Muscle layer of colon (tissue), 2 donors: Measurements from ENCODE around the gene GNE.
"Not testable (repeated sequence)": the region's sequence is repeated elsewhere in the genome, so short reads cannot be mapped to it uniquely, and the experiment has no call there.

Source experiments
- H3K27ac ChIP-seq: one replicate; pipeline ENCODE4 v1.7.0; 2013; ENCODE audit warnings: low read depth, mild to moderate bottlenecking, low read length, moderate library complexity
- H3K27me3 ChIP-seq, 2 donors: one replicate each; pipeline ENCODE4 v1.7.0; 2013; ENCODE audit warnings: low read length in 2 of 2, mild to moderate bottlenecking in 2 of 2; ENCODE audit not compliant: insufficient read depth in 2 of 2, control insufficient read depth in 1 of 2
- H3K36me3 ChIP-seq: one replicate; pipeline ENCODE4 v1.7.0; 2013; ENCODE audit warnings: mild to moderate bottlenecking, low read length; ENCODE audit not compliant: insufficient read depth
- H3K4me1 ChIP-seq: one replicate; pipeline ENCODE4 v1.7.0; 2013; ENCODE audit warnings: mild to moderate bottlenecking, low read length; ENCODE audit not compliant: insufficient read depth
- H3K4me3 ChIP-seq, 2 donors: one replicate each; pipeline ENCODE4 v1.7.0; 2013; ENCODE audit warnings: low read length in 2 of 2, low read depth in 1 of 2, mild to moderate bottlenecking in 1 of 2, moderate library complexity in 1 of 2
- H3K9ac ChIP-seq: one replicate; pipeline ENCODE4 v1.7.0; 2013; ENCODE audit warnings: low read length
- H3K9me3 ChIP-seq: one replicate; pipeline ENCODE4 v1.7.0; 2013; ENCODE audit warnings: mild to moderate bottlenecking, low read length
- donor health status: abdominal sarcoma.
- donor health status: Adenocarcinoma of cecum.

GNE gene

DNA sequence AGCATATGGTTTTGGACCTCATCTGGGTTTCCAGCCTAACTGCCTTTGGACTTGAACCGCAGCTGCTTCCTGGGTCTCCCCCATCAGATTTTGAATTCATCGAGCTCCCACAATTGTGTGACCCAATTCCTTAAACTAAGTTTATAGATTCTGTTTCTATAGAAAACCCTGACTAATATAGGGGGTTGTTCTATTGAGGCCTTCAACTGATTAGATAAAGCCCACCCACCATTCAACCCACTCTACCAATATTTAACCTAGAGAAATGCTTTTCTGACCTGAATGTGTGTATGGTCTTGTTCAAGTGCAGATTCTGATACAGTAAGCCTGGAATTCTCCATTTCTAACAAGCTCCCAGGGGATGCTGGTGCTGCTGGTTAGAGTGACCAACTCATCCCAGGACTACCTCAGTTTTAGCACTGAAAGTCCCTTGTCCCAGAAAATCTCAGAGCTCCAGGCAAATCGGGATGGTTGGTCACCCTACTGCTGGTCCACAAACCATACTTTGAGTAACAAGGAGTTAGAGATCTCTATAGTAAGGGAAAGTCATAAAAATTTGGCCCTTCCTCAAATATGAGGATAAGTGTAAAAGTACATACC, 31.7 kb upstream of the GNE start:
- no peak overlapping the region for H3K27ac ChIP-seq
- no peak overlapping the region for H3K4me3 ChIP-seq
- H3K27me3 ChIP-seq: no peaks in the 10 kb centered on the region
- H3K4me1 ChIP-seq: no peaks in the 10 kb centered on the region
- no peak overlapping the region for H3K9ac ChIP-seq
- H3K9me3 ChIP-seq: no peaks in the 10 kb centered on the region
- H3K36me3 ChIP-seq: no peaks in the 10 kb centered on the region

DNA sequence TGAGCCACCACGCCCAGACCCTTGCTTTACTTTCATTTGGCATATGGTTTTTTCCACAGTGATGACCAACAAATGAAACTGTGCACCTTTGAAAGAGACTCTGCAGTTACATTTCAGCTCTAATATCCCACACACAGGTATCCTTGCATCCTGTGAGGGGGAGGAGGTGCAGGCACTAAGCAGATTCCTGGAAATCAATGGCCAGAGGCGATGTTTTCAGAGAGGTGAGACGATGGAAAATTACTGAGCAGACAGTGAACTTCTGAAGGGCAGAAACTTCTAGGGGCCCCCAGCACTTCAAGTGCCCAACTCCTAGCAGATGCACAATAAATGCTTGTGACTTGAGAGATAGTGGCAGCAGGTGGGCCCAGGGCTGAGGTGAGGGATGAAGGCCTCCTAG, 29.8 kb upstream of the GNE start:
- Histone ChIP-seq H3K9ac (no peak overlapping the region), H3K27ac (no peak overlapping the region), H3K4me3 (no peak overlapping the region), H3K27me3 (no peaks in the 10 kb centered on the region), H3K36me3 (no peaks in the 10 kb centered on the region), H3K9me3 (no peaks in the 10 kb centered on the region), H3K4me1 (no peaks in the 10 kb centered on the region)

DNA sequence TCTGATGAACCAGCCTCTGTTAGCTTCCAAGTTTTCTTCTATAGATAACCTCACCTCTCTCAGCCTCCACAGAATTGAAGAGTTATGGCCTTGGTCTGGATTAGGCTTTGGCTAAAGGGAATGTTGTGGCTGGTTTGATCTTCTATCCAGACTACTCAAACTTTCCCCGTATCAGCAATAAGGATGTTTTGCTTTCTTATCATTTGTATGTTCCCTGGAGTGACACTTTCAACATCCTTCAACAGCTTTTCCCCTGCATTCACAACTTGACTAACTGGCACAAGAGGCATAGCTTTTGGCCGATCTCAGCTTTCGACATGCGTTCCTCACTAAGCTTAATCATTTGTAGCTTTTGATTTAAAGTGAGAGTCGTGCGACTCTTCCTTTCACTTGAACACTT, 28.1 kb upstream of the GNE start:
- H3K27me3 ChIP-seq: no peaks in the 10 kb centered on the region
- H3K27ac ChIP-seq: no peak overlapping the region
- H3K4me1 ChIP-seq: no peaks in the 10 kb centered on the region
- H3K9me3 ChIP-seq: no peaks in the 10 kb centered on the region
- H3K4me3 ChIP-seq: no peak overlapping the region
- no peaks in the 10 kb centered on the region for H3K36me3 ChIP-seq
- no peak overlapping the region for H3K9ac ChIP-seq

DNA sequence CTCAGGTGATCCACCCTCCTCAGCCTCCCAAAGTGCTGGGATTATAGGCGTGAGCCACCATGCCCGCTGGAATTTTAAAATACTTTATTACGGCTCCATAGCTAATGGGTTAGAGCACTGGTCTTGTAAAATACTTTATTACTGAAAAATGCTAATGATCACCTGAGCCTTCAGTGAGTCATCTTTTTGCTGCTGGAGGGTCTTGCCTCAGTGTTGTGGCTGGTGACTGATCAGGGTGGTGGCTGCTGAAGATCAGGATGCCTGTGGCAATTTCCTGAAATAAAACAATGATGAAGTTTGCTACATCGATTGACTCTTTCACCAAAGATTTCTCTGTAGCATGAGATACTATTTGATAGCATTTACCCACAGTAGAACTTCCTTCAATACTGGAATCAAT, 26.0 kb upstream of the GNE start:
- H3K27ac ChIP-seq: no peak overlapping the region
- no peak overlapping the region for H3K9ac ChIP-seq
- no peaks in the 10 kb centered on the region for H3K27me3 ChIP-seq
- no peaks in the 10 kb centered on the region for H3K36me3 ChIP-seq
- no peaks in the 10 kb centered on the region for H3K9me3 ChIP-seq
- H3K4me1 ChIP-seq: no peaks in the 10 kb centered on the region
- H3K4me3 ChIP-seq: no peak overlapping the region

DNA sequence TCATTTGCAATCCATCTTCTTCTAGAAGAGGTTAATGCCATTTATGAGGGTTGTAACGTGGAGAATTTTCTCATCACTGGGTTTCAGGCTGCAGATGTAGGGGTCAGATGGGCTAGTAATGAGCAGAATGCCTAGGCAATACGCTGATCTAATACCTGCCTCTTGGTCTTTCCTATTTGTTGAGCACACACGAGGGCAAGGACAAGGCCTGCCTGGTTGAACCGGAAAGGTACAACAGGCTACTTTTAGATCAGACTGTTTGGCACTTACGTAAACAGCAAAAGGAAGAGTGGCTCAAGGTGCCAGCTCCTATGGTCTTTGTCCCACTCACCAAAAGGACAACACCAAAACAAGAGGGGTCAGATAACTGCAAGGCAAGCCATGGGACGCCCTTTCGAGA, 24.0 kb upstream of the GNE start:
- no peaks in the 10 kb centered on the region for H3K36me3 ChIP-seq
- H3K9me3 ChIP-seq: no peaks in the 10 kb centered on the region
- H3K27ac ChIP-seq: no peak overlapping the region
- H3K4me1 ChIP-seq: no peaks in the 10 kb centered on the region
- no peak overlapping the region for H3K9ac ChIP-seq
- H3K27me3 ChIP-seq: no peaks in the 10 kb centered on the region
- H3K4me3 ChIP-seq: no peak overlapping the region

DNA sequence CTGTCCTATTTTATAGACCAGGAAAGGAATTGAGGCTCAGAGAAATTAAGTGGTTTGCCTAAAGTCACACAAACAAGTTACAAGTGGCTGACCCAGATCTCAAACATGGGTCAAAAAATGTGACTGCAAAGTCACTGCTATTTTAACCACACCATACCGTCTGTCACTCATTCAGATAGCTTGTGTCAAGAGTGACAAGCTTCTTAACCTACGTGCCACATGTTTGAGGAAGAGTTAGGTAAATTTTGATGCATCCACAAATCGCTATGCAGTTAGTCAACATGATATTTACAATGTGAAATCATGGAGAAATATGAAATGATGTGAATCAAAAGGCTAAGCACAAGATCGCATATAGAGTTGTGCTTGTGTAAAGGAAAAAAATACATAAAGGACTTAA, 22.7 kb upstream of the GNE start:
- no peaks in the 10 kb centered on the region for H3K27me3 ChIP-seq
- H3K9ac ChIP-seq: no peak overlapping the region
- no peak overlapping the region for H3K4me3 ChIP-seq
- no peaks in the 10 kb centered on the region for H3K9me3 ChIP-seq
- H3K36me3 ChIP-seq: no peaks in the 10 kb centered on the region
- no peak overlapping the region for H3K27ac ChIP-seq
- no peaks in the 10 kb centered on the region for H3K4me1 ChIP-seq

DNA sequence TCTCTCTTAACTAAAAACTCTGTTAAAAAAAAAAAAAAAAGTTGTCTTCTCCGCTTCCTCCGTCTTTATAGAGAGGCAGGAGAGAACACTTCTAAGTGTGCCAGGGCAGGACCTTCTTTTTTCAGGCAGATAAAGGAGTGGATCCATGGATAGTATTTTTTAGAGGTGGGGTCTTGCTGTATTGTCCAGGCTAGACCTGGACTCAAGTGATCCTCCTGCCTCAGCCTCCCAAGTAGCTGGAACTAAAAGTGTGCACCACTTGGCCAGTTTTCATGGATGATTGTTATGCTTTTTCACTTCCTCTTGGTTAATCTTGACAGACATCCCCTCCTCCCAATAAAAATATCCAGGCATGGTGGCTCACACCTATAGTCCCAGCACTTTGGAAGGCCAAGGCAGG, 20.0 kb upstream of the GNE start:
- no peaks in the 10 kb centered on the region for H3K27me3 ChIP-seq
- no peaks in the 10 kb centered on the region for H3K9me3 ChIP-seq
- no peak overlapping the region for H3K9ac ChIP-seq
- no peaks in the 10 kb centered on the region for H3K36me3 ChIP-seq
- no peak overlapping the region for H3K4me3 ChIP-seq
- H3K27ac ChIP-seq: no peak overlapping the region
- no peaks in the 10 kb centered on the region for H3K4me1 ChIP-seq

DNA sequence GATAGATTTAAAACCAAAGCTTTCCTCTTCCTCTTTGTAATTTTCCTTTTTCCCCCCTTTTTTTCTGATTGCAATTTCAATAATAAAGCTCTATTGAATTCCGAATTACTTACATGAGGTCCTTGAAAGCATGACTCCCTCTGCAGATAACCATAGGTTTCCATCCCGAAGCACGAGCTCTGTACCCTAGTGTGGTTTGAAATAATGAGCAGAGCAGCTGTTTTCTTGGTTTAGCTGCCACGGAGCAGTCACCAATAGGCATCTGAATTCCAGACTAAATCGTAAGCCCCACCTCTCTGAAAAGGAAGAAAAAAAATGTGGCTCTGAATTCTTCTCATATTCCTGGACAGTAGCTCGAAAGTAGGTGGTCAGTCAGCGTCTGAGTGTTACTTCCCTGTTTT, 18.5 kb upstream of the GNE start:
- H3K4me1 ChIP-seq: no peaks in the 10 kb centered on the region
- H3K36me3 ChIP-seq: no peaks in the 10 kb centered on the region
- H3K4me3 ChIP-seq: no peak overlapping the region
- H3K27me3 ChIP-seq: no peaks in the 10 kb centered on the region
- no peak overlapping the region for H3K27ac ChIP-seq
- no peaks in the 10 kb centered on the region for H3K9me3 ChIP-seq
- no peak overlapping the region for H3K9ac ChIP-seq

DNA sequence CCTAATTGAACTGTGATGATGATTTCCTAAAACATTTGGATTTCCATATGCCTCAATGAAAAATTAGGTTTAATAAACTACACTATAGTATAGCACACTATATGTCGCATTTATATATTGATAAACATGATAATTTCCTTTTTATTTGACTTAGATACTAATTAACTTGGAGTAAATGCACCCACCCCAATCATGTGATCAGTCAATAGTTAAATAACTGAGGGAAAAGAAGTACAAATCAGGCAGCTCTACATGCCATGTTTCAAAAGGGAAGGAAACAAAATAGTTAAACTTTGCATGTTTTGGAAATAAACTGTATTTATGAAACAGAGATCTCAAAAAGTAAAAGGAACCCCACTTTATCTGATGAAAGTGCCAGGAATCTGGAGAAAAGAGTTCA, 18.0 kb upstream of the GNE start:
- H3K4me3 ChIP-seq: no peak overlapping the region
- no peak overlapping the region for H3K27ac ChIP-seq
- no peaks in the 10 kb centered on the region for H3K36me3 ChIP-seq

DNA sequence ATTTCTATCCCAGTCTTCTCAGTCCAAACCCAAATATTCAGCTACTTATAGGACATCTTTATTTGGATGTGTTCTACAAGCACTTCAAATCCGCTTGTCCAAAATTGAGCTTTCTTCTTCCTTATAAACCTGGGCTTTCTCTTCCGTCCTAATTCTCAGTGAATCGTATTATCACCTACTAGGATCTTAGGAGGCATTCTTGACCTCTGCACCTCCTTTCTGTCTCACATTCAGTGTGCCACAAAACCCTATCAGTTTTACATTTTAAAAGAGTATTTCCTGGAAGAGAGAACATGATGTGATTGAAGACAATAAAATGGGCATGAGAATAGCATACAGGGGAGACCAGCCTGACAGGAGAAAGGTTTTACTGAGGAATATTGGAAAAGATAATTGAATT, 16.8 kb upstream of the GNE start:
- no peak overlapping the region for H3K27ac ChIP-seq
- no peaks in the 10 kb centered on the region for H3K27me3 ChIP-seq
- no peaks in the 10 kb centered on the region for H3K4me1 ChIP-seq
- no peak overlapping the region for H3K9ac ChIP-seq
- no peaks in the 10 kb centered on the region for H3K36me3 ChIP-seq
- no peak overlapping the region for H3K4me3 ChIP-seq
- no peaks in the 10 kb centered on the region for H3K9me3 ChIP-seq

More for the DNA sequence above, 18.0 kb upstream of the GNE start:
- H3K27me3 ChIP-seq: no peaks in the 10 kb centered on the region
- no peaks in the 10 kb centered on the region for H3K9me3 ChIP-seq
- no peaks in the 10 kb centered on the region for H3K4me1 ChIP-seq
- no peak overlapping the region for H3K9ac ChIP-seq

DNA sequence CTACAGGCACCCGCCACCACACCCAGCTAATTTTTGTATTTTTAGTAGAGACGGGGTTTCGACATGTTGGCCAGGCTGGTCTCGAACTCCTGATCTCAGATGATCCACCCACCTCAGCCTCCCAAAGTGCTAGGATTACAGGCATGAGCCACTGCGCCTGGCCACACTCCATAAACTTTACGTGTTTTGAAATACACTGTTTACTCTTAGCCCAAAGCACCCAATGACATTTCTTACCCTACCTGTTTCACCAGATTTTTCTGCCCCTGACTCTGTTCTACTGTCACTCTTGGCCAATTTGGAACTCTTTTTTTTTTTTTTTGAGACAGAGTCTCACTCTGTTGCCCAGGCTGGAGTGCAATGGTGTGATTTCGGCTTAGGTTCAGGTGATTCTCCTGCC, 15.1 kb upstream of the GNE start:
- H3K4me3 ChIP-seq, H3K4me1 ChIP-seq, H3K27me3 ChIP-seq, H3K27ac ChIP-seq, H3K36me3 ChIP-seq, H3K9ac ChIP-seq, H3K9me3 ChIP-seq: not testable (repeated sequence)

DNA sequence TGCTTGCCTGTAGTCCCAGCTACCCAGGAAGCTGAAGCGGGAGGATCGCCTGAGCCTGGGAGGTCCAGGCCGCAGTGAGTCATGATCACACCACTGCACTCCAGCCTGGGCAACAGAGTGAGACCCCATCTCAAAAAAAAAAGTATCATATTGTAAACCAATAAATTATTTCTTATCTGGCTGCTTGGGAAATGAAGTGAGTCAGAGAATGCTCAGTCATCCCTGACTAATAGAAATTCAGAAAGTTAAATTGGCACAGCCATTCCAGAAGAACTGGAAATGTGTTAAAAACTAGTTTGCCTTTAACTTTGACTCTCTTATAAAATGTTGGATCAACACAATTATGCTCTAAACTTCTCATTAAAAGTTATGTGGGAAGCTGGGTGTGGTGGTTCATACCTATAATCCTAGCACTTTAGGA, 9.8 kb upstream of the GNE start:
- H3K9me3 ChIP-seq: no peaks in the 10 kb centered on the region
- no peaks in the 10 kb centered on the region for H3K27me3 ChIP-seq
- H3K4me1 ChIP-seq: no peaks in the 10 kb centered on the region
- no peak overlapping the region for H3K4me3 ChIP-seq
- no peak overlapping the region for H3K9ac ChIP-seq
- no peak overlapping the region for H3K27ac ChIP-seq
- H3K36me3 ChIP-seq: no peaks in the 10 kb centered on the region
